Activated T-cell treated with anti-CD3 and anti-CD28 coated beads for 24 hours (primary cell): ENCODE results near the gene CSNK1G3.

ENCODE experiments used
- DNase-seq: peaks from one replicate; pipeline ENCODE4 v3.0.0-alpha.2; 2020; ENCODE audit warnings: low read depth

CSNK1G3 gene

DNA sequence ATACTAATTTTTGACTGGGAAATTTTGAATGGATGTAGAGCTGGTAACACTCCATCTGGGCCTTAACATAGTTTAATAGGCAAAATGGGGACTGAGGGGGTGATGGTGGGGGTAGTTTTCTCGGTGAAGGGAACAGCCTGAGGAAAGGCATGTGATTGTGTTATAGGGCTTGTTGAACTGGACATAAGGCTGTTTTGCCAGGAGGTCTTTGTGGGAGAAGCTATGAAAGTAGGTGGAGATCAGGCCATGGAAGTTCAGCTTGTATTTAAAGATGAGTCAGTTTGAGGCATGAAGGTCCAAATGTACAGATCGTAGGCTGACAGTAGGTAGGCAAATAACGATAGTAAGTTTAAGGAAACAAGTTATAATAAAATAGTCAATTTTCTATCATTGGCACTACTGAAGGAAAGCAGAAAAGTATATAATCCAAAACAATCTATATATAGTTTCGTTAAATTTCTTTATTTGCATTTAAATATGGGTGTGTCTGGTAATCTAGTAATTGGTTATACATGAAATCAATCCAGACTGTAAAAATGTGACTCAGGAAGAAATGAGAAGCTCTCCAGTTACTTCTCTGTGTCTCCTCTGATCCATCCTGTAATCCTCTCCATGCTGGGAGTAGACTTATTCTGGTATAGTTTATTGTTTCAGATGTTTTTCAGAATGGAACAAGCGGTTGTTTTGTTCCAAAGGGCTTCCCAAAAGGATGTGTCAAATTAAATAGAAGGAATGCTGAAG, 2.8 kb downstream of the CSNK1G3 start:
- DNase-seq: no peak

DNA sequence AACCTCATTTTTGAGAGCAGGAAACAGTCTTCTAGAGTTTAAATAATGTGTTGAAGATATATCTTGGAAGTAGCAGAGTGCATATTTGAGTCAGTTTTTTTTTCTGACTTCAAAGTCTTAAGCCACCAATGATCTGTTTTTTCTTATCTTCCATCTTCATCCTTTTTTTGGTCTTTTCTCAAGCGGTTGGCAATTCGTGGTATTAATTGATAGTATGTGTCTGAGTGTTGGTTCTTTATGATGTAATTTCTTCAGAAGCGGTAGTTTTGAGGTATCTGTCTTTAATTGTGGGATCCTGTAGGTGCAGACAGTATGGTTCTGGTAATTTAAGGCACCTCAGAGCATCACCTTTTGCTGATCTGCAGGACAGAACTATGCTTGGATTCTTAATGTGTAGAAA, 3.9 kb downstream of the CSNK1G3 start:
- no peak for DNase-seq

DNA sequence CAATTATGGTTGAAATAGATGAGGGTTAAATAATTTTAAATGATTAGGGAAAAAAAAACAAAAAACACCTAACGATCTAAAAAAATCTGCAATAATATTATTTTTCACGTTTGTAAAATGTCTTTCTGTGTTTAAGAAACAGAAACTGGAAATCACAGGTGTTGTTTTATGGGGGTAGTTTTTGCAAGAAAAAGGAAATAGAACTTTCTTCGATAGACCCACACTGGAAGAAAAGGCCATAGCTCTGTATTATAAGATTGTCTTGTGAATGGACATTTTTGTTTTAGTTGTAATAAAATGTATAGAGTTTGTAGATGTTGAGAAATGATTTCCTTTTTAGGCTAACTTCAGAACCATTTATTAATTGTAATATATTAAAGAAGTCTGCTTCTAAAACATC, 5.5 kb downstream of the CSNK1G3 start:
- no peak for DNase-seq

DNA sequence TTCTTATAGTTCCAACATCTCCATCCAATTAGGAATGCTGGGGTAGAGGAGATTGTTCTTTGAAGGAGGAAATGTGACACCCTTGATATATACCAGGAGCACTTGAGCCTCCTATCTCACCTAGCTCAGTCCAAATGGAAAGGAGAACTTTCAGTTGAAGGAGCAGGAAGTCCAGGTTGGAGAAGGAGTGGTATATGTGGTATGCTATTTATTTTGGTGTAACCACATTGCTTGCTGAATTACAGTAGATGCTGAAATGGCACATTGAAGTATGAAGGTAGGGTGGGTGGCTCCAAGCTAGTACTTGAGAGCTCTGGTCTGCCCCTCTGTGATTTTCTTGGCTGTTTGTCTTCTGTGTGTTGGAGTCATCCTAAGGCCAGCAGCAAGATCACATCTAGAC, 6.1 kb downstream of the CSNK1G3 start:
- DNase-seq: no peak

DNA sequence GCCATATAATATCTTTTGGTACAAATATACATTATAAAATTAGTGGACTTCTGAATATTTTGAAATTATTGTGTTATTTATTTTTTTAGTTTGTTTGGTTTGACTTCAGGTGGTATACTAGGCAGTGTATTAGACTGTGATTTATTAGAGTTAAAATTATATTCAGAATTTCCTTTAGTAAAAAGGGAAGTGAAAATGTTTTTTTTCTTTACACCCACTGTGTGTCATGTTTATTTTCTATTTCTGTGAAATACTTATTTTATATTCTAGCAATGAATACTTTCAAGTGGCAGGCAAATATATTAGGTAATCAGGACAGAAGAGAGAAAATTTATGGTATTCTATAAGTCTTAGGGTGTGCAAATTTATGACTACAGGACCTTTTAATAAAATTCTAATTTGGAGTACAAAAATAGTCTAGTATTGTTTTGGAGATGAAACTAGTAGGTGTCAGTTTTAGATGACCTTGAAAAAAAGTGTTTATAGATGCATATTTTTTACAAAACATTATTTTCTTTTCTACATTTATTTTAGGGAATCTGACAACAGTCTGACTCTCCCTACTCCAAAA, 8.8 kb downstream of the CSNK1G3 start:
- no peak for DNase-seq

DNA sequence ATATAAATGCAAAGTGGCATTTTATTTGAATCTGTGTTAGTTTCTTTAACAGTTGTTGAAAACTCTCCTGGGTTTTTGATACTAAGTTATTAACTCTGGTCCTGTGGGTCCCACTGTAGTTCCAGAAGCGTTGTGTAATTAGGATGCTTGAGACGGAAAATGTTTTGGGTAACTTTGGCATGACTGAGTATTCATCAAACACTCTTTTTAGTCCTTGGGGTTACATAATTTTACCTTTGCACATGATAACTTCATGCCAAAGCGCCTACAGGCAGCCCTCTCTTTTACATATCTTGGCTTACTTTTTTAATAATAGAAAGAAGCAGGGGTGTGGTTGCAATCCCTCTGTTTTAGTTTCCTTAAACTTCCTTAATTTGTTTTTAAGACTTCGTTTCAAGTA, 12.2 kb downstream of the CSNK1G3 start:
- DNase-seq: no peak

DNA sequence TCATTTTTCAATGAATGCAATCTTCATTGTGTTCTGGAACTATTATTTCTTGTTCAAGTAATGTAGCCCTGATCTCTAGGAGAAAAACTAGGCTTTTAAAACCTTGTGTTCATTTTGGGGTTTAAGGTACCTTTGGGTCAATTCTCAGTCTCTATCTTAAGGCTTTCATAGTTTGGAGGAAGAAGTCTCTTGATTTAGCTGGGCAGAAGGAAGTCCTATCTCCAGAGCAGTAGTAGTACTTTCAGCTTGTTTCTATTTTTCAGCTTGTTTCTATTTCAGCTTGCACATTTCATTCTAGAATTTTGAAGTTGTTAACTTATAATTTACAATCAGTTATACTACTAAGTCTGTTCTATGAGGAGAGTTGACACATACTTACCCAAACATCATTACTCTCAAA, 15.2 kb downstream of the CSNK1G3 start:
- DNase-seq: no peak

DNA sequence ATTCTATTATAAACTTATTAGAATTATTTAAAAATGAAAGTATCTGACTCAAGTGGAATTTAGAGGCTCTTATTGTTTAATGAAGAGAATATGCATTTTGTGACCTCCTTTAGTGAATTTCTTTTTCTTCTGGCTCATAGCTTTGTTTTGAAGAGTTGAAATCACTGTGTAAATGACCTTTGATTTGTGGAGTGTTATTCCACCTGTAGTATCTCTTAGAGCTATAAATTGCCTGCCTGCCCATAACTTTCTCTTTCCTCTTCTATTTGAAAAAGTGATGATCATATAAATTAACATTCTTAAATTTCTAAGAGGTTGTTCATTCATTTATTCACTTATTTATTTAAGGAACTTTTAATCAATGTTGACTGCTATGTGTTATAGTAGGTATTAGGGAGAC, 16.1 kb downstream of the CSNK1G3 start:
- no peak for DNase-seq

DNA sequence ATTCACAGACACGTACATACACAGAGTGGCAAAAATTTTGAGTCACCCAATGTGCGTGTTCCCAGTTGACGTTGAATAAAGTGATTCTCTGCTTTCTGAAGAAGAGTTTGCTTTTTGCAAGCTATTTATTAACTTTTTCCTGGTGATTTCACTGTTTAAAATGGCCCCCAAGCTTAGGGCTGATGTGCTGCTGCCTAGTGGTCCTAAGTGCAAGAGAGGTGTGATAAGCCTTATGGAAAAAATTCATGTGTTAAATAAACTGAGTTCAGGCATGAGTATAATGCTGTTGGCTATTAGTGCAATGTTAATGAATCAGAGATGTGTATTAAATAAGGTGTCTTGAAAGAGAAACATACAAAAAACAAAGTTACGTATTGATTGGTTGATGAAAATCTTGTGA, 16.9 kb downstream of the CSNK1G3 start:
- no peak for DNase-seq

DNA sequence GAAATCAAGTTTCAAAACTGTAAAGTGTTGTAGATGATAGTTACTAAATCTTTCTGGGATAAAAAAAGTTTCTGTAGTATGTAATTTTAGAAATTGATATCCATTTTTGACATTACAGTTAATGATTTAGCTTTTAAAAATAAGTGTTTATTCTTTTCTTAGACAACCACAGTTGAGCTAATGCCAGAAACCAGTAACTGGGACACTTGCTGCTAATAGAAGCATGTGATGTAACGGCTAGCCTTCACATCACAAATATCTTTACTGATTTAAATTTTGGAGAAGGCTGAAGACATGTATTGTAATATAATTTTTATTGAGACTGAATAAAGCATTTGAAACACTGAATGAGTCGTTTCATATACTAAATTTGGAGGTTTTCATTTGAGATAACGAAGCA, 18.8 kb downstream of the CSNK1G3 start:
- DNase-seq: no peak

DNA sequence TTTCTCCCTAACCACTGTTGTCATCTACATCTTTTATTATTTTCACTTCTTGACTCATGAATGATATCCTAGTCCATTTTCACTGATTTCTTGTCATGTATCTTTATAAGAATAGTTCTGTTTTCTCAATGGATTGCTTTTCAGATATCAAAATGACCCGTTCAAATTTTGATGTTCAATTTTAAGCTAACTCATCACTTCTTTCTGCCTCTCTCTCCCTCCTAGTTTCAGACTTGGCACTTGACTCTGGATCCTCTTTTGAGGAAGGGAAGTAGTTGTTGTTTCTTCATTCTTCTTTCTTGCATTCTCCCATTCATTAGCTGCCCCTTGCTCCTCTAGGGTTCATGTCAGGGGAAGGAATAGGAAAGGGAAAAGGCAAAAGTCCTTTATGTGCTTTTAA, 23.7 kb downstream of the CSNK1G3 start:
- DNase-seq: no peak

DNA sequence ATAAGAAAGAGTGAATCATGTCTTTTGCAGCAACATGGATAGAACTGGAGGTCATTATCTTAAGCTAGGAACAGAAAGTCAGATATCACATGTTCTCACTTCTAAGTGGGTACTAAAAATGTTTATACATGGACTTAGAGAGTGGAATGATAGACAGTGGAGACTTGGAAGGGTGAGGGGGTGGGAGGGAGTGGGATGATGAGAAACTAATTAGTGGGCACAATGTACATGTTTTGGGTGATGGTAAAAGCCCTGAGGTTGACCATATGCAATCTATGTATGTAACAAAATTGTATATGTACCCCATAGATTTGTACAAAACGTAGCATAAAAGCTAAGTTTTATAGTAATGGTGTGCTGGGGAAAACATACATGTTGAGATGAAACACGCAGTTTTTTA, 25.3 kb downstream of the CSNK1G3 start:
- DNase-seq: no peak

DNA sequence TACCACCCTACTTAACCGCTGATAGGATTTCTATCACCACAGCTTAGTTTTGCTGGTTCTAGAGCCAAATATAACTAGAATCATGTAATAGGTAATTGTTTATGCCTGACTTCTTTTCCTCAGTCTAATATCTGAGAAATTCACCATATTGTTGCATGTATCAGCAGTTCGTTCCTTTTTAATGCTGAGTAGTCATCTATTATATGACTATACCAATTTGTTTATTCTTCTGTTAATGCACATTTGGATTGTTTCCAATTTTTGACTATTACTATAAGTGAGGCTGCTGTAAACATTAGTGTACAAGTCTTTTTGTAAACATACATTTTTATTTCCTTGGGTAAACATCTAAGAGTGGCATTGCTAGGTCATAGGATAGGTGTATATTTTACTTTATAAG, 25.9 kb downstream of the CSNK1G3 start:
- DNase-seq: no peak

DNA sequence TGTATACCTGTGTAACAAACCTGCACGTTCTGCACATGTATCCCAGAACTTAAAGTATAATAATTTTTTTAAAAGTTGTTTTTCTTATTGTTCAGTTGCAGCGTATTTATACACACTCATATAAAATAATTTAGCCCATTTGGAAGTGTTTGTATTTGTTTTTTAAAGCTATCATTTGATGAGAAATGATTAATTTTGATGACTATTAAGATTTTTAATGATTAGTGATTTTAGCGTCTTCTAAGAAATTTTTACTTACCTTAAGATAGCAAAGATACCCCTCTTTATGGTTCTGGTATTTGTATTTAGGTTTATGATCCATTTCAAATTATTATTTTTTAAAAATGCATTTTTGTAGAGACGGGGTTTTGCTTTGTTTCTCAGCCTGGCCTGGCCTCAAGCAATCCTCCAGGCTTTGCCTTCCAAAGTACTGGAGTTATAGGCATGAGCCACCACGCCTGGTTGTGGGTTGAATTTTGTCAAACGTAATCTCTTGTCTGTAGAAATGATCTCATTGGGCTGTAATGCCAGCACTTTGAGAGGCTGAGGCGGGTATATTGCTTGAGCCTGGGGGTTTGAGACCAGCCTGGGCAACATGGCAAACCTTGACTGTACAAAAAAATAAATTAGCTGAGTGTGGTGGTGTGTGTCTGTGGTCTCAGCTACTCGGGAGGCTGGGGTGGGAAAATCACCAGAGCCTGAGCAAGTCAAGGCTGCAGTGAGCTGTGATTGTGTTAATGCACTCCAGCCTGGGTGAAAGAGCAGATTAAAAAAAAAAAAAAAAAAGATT, 26.9 kb downstream of the CSNK1G3 start:
- no peak for DNase-seq

DNA sequence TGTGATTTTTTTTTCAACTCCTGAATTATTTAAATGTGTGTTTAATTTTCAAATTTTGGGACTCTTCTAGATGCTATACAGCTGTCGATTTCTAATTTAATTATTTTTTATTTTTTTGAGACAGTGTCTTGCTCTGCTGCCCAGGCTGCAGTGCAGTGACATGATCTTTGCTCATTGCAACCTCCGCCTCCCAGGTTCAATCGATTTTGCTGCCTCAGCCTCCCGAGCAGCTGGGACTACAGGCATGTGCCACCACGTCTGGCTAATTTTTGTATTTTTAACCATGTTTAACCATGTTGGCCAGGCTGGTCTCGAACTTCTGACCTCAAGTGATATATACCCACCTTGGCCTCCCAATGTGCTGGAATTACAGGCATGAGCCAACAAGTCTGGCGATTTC, 28.6 kb downstream of the CSNK1G3 start:
- DNase-seq: no peak

DNA sequence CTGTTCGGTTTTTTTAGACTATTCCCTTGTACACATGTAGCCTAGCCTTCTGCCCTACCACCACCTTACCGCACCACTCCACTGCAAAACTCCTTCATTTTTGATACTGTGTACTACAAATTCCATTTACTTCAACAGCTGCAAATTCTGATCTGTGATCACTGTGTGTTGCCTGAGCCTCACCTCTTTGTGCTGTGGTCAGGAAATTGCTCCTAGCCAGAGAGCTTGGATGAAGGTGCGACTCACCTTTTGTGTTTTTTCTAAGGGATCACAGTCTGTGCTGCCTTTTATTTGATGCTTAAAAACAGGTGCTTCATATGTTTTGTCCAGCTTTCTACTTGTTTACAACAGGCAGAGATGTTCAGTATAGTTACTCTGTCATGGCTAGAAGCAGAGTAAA, 31.5 kb downstream of the CSNK1G3 start:
- no peak for DNase-seq

DNA sequence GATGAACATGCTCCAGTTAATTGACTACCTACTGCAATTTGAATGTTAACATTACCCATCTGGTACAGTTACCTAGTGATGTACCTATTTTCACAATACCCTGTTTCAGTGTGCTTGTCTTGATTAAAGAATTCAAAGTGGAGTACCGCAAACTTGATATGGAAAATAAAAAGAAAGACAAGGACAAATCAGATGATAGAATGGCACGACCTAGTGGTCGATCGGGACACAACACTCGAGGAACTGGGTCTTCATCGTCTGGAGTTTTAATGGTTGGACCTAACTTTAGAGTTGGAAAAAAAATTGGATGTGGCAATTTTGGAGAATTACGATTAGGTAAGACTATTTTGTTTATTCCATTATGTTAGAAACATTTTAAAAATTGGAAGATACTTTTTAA, 33.5 kb downstream of the CSNK1G3 start:
- DNase-seq: no peak

DNA sequence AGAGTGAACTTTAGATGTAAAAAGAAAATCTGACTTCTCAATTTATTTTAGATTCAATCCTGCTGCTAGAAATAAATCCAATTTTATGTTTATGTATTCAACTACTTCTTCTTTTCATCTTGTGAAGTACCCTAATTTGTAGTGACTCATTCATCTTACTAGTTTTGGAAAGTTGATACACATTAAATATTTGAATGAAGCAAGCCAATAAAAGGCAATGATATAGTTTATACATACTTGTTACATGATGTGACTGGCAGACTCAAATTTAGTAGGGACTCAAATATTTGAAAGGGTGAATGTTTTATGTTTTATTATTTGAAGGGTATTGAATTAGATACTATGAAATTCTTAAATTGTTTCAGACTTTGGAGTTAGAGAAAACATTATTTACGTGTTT, 34.7 kb downstream of the CSNK1G3 start:
- no peak for DNase-seq

DNA sequence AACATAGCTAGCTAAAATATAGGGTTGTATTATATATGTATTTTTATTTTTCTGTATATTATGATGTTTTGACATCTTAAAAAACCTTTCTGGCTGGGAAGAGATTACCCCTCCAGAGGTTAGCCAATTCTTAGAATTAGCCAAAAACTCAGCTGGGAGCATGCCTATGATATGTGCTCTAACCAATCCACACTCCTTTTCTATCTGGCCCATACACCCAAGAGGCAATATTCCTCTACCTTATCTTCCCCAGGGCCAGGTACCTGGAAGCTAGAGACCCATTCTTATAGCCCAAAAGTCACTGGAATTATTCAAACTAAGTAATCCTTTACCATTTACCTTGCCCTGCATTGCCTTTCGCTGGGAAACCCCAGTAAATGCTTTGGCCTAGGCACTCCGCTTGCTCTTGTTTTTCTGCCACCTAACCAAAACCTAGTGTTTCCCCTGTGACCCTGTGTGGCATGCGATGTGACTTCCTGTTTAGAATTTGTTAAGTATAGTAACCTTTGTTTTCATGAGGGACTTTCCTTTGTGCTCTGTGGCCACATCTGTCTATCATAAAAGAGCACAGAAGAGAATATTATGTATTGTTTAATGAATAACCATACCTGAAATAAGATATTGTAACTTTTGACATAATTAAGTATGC, 37.4 kb downstream of the CSNK1G3 start:
- peak; percentile 7 for DNase-seq

DNA sequence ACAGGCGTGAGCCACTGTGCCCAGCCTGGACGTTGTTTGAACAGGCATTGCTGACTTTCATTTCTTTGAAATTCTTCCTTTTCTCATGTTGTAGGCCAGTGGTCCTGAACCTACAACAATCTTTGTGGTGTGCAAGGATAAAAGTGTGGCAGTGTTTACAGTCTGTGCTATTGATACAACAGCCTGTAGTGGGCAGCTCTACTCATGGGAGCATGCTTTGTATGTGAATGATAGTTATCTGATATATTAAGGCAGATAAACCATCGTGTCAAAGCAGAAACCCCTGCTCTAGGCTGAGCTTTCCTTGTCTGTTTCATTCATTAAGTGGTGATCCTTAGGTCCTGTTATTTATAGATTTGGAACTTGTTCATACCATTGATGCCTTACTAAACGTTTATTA, 42.6 kb downstream of the CSNK1G3 start:
- no peak for DNase-seq

DNA sequence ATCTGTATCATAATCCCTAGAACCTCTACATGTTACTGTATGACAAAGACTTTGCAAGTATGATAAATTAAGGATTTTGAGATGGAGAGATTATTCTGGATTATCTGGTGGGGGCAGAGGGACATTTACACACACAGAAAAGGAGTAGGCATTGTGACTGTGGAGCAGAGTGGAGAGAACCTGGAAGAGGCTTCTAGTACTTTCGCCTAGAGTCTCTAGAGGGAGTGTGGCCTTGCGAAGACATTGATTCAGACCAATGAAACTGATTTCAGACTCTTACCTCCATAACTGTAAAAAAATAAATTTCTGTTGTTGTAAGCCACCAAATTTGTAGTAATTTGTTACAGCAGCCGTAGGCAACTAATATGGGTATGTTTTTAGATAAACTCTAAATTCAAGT, 45.9 kb downstream of the CSNK1G3 start:
- DNase-seq: no peak

DNA sequence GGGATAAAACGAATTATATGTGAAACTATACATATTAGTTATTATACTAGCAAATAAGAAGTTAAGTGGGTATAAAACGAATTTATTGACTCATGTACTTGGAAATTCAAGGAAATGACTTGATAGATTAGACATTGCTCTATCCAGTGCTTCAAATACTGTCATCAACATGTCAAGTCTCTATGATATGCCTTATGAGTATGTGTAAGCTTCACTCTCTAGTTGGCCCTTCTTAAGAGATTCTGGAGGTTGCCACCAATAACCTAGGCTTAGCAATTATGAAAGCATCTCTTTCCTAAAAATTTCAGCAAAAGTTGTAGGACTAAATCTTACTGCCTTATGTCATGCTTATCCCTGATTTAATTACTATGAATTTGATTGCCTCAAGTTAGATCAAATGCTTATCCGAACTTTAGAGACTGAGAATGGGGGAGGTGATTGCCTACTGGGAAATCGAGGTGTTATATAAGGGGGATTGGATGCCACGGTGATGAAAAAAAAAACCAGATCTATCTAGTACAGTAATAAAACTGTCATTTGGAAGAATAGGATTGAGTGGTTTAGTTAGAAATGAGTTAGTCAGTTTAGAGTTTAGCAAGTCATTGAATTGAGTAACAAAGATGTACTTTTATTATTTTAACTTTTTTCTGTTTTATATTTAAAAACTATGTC, 46.9 kb downstream of the CSNK1G3 start:
- DNase-seq: no peak

DNA sequence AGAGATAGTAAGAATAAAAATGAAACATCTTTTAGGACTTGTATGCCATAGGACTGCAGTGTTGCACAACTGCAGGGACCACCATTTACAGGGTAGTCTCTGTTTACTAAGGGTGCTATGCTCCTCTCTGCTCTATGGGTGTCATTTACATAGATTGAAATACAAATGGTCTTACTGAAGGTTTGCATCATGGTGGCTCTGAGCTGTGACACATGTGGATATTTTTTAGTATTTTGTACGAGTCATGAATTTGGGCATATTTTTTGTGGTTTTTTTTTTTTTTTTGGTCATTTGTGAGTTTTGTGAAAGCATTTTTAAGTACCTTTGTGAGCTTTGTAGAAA, 47.4 kb downstream of the CSNK1G3 start:
- no peak for DNase-seq
